GM23338 (cell line): ENCODE data around the gene MEMO1. TPM values are rescaled to one million over a fixed set of nuclear protein-coding genes. Genes with fewer than 3 reads are reported as not detected.

Source experiments
- CTCF ChIP-seq, 2 experiments: fragments of 200-600 bp in 1 of 2; sonication (generic) in 1 of 2; conservative IDR thresholded peaks; 2 replicates each; pipeline versions ENCODE4 v1.5.1 to v1.6.1; 2016 to 2017; ENCODE audit warnings: antibody characterized with exemption in 2 of 2, low read depth in 2 of 2, mild to moderate bottlenecking in 2 of 2, moderate library complexity in 1 of 2
- ETS1 ChIP-seq: IDR thresholded peaks from 2 replicates; pipeline ENCODE4 v1.6.1; 2016; ENCODE audit warnings: antibody characterized with exemption
- EZH2 ChIP-seq: fragments of 200-600 bp; sonication (generic); IDR thresholded peaks from one replicate; pipeline ENCODE4 v1.8.0; 2017; ENCODE audit warnings: antibody characterized with exemption, mild to moderate bottlenecking, low read depth; ENCODE audit not compliant: unreplicated experiment
- EZH2phosphoT487 ChIP-seq: fragments of 200-600 bp; sonication (generic); IDR thresholded peaks from one replicate; pipeline ENCODE4 v1.8.1; 2018; ENCODE audit warnings: antibody characterized with exemption; ENCODE audit not compliant: unreplicated experiment
- NANOG ChIP-seq: IDR thresholded peaks from 2 replicates; pipeline ENCODE4 v1.6.1; 2016; ENCODE audit warnings: antibody characterized with exemption, borderline replicate concordance
- POLR2AphosphoS5 ChIP-seq: IDR thresholded peaks from 2 replicates; pipeline ENCODE4 v1.6.1; 2016; ENCODE audit warnings: antibody characterized with exemption, low read depth
- STAT1 ChIP-seq: IDR thresholded peaks from one replicate; pipeline ENCODE4 v1.6.1; 2016; ENCODE audit warnings: antibody characterized with exemption; ENCODE audit not compliant: unreplicated experiment
- ZNF114 ChIP-seq: fragments of 250-450 bp; sonication (Bioruptor Pico); IDR thresholded peaks from 2 replicates; pipeline ENCODE4 v1.5.0; 2020; ENCODE audit warnings: mild to moderate bottlenecking, moderate library complexity
- ZNF462 ChIP-seq: fragments of 250-450 bp; sonication (Bioruptor Pico); IDR thresholded peaks from 2 replicates; pipeline ENCODE4 v1.5.0; 2020; ENCODE audit warnings: mild to moderate bottlenecking, moderate library complexity
- polyA plus RNA-seq: library from polyadenylated mRNA; unstranded; fragments of >200 nt; fragmentation: Nextera tagmentation; extraction: Ambion mirVana; gene quantifications from 2 replicates; pipeline ENCODE4 v1.2.1, GENCODE V29; 2016
- total RNA-seq: library from RNA; depleted of rRNA; stranded (reverse); fragments of >200 nt; shearing (Covaris generic); gene quantifications from 2 replicates; pipeline ENCODE4 v1.2.3, GENCODE V29; 2014

MEMO1 gene
- total and polyA plus RNA-seq, 2 experiments from 2014 or later, result 39.1 to 67.0 TPM

- TF ChIP-seq ZNF462 (CRISPR knock-in tag), result no peak
- TF ChIP-seq ETS1, result no peak
- no peak for TF ChIP-seq CTCF (conservative IDR thresholded peaks at IDR 0.05; ENCODE audit: low read depth in 2 of 2)
- no peak for TF ChIP-seq POLR2AphosphoS5
- TF ChIP-seq STAT1, result no peak
- no peak for TF ChIP-seq NANOG
- no peak for TF ChIP-seq EZH2phosphoT487
- no peak for TF ChIP-seq EZH2
- no peak for TF ChIP-seq ZNF114 (CRISPR knock-in tag)
These were observed 150.8 kb downstream of the MEMO1 start (continued) for GRCh38 chr2:31859959-31860358.
